ENCODE results near the gene DERL2. TPM values are rescaled to one million over a fixed set of nuclear protein-coding genes. Genes with fewer than 3 reads are reported as not detected.

Gene DERL2
- total RNA-seq: 31.6 TPM

DNA sequence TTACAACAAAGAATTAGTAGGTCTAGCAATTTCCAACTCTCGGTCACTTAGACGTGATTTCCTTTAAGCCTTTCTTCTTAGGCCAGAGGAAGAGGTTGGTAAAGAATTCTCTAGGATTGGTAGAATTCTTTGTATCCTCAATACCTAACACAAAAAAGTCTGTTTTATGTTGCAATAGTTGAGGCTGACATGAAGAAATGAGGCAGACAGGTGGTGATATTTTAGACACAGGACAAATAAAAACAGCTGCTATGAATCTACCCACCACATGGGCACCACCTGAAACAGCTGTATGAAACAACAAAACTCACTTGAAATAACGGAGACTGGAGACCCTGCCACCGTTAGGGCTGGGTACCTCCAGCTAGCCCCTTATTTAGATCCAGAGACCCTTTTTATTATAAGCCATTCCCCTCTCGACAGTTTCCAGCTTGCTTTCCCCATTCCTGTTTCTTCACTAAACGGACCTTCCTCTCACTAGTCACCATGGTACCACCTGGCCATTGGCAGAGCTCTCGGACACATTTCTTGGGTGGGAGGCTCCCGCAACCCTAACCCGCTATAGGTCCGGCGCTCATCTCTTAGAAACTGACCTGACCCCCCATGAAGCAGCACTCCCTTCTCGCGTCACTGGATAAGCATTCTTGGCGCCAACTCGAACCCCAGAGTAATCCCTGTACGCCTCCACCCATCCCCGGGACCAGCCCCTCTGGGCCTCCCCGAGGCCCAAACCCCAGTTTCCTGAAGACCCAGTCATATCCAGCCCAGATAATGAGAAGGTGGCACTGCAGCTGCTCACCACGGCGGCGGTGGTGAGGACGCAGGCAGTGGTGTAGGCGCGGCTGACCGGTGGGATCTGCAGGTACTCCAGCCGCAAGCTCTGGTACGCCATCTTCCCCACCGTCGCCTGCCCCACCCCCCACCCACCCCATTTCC is at the start of gene DERL2:
TSS of gene DERL2 (minus strand) at position 909 of the 936 bp plus-strand sequence. CDS start at position 892, 17 bp downstream.

DNA sequence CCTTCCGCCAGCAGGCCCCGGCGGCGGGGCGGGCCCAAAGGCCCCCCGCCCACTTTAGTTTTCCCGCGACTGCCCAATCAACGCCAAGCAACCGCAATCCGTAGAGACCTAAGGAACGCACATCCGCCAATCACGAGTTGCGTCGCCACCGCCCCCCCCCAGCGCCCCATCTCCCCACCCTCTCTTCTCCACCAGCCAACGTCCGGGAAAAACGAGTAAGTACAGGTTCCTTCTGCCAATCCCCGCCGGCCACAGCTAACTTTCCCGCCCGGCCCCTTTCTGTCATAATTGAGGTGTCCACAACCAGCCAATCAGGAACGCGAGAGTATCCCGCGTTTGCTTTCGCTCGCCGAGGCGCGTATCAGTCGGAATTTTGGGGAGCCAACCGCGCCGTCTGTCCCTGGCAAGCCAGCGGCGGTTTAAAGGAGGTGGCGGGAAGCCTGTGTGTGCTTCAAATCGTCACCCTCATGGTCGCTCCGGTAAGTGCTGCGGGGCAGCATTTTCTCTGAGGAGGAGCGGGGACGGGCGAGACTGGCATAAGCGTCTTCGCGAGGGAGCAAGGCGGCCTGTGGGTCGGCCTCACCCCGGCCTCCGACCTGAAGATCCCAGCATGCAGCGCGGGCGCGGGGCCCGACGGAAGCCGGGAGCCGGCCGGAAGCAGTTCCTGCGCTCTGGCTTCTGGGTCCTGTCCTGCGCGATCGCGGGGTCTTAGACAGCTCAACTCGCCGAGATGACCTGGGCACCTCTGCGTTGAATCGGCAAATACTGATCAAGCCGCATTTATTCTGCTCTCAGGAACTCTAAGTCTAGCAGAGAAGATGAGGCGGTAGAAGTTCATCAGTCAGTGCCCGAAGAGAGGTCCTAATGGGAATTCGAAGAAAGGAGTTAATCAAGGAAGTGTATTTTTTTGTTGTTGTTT is 487 bp upstream of the DERL2 start, which contains the start of gene MIS12:
TSS of gene MIS12 (plus strand) at position 361 of the 919 bp plus-strand sequence. CDS start 2,297 bp downstream, outside the sequence.

DNA sequence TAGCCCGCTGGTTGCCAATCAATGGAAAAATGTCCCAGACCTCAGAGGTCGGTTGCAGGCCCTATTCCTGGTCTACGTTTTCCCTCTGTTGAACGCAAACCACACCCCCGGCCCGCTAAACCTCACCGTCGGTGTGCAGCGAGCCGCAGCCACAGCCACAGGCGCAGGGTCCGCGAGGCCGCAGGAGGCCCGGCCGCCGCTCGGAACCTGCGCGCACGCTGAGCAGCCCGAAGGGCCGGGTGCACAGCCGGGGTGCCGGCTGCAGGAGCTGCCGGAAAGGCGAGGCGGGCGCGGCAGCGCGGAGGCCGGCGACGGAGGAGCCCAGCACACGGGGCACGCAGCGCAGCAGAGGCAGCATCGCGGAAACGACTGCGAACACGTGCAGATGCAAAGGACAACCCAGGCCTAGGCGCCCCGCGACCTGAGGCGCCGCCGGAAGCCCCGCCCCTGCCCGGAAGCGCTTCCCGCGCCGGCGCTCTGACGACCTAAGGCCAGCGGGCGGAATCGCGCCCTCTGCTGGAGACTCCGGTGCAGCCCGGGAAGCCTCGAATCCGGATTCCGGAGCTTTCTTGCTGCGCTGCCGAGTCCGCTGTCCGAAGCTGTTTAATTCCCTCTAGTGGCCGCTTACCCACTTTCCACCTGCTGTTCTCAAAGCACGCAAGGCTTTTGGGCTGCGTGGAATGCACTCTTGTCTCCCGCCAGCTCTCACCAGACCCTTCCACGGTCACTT is 47.1 kb downstream of the DERL2 start, which contains the start of gene C1QBP:
TSS of gene C1QBP (minus strand) at position 440 of the 730 bp plus-strand sequence. CDS start at position 358, 82 bp downstream.

Other genes starting within 250 kb of the DERL2 start
- gene RABEP1, start 203.9 kb downstream of the DERL2 start, total RNA-seq: 103 TPM
- 124 TPM for gene NUP88, start 66.5 kb downstream of the DERL2 start, total RNA-seq
- gene RPAIN, start 66.0 kb downstream of the DERL2 start, total RNA-seq: 133 TPM
- gene C1QBP, start 47.0 kb downstream of the DERL2 start, total RNA-seq: 90.1 TPM
- gene DHX33, start 17.2 kb downstream of the DERL2 start, total RNA-seq: 18.8 TPM
- gene MIS12, start 388 bp upstream of the DERL2 start, total RNA-seq: 32.9 TPM
- gene NLRP1, start 98.3 kb upstream of the DERL2 start, total RNA-seq: 73.6 TPM

Data from parietal lobe (tissue), 1 donor.